Activated T-cell treated with anti-CD3 and anti-CD28 coated beads for 1 hour (primary cell): ENCODE measurements around the gene MYO5B.

Experiments
- DNase-seq: peaks from one replicate; pipeline ENCODE4 v3.0.0-alpha.2; 2020; ENCODE audit warnings: low read depth

Gene MYO5B

GRCh38 chr18:50011813-50012435 lies 183.0 kb downstream of the MYO5B start:
- DNase-seq = no peak

GRCh38 chr18:50009773-50010335 lies 185.1 kb downstream of the MYO5B start:
- peak; percentile 2 for DNase-seq

GRCh38 chr18:50008306-50008705 lies 186.6 kb downstream of the MYO5B start:
- no peak for DNase-seq

- no peak for DNase-seq
These were observed 188.4 kb downstream of the MYO5B start for GRCh38 chr18:50006470-50007046.

- DNase-seq = no peak
These were observed 190.9 kb downstream of the MYO5B start for GRCh38 chr18:50004013-50004412.

GRCh38 chr18:50002781-50003180 lies 192.2 kb downstream of the MYO5B start:
- DNase-seq = no peak

- DNase-seq = no peak
These were observed 194.7 kb downstream of the MYO5B start for GRCh38 chr18:50000227-50000626.

GRCh38 chr18:49999128-49999527 lies 195.8 kb downstream of the MYO5B start:
- no peak for DNase-seq

- DNase-seq = no peak
These were observed 197.4 kb downstream of the MYO5B start for GRCh38 chr18:49997558-49997957.

GRCh38 chr18:49994410-49994809 lies 200.5 kb downstream of the MYO5B start:
- DNase-seq = no peak

GRCh38 chr18:49993299-49993698 lies 201.6 kb downstream of the MYO5B start:
- DNase-seq = no peak

GRCh38 chr18:49988733-49989132 lies 206.2 kb downstream of the MYO5B start:
- DNase-seq = no peak

- no peak for DNase-seq
These were observed 206.8 kb downstream of the MYO5B start for GRCh38 chr18:49988101-49988500.

- DNase-seq = no peak
These were observed 209.7 kb downstream of the MYO5B start for GRCh38 chr18:49985236-49985635.

GRCh38 chr18:49980896-49981295 lies 214.1 kb downstream of the MYO5B start:
- no peak for DNase-seq

- no peak for DNase-seq
These were observed 218.0 kb downstream of the MYO5B start for GRCh38 chr18:49976795-49977560.

GRCh38 chr18:49976001-49976400 lies 218.9 kb downstream of the MYO5B start:
- no peak for DNase-seq

GRCh38 chr18:49974079-49974478 lies 220.9 kb downstream of the MYO5B start:
- no peak for DNase-seq

- DNase-seq = no peak
These were observed 221.4 kb downstream of the MYO5B start for GRCh38 chr18:49973592-49973991.

GRCh38 chr18:49972535-49972934 lies 222.4 kb downstream of the MYO5B start:
- no peak for DNase-seq

- DNase-seq = no peak
These were observed 223.5 kb downstream of the MYO5B start for GRCh38 chr18:49971462-49971861.

GRCh38 chr18:49970319-49970718 lies 224.6 kb downstream of the MYO5B start:
- no peak for DNase-seq
